Stimulated activated CD8-positive, alpha-beta memory T cell treated with anti-CD3 and anti-CD28 coated beads, Interleukin-4, amount 100 ng/mL, for 24 hours (primary cell): ENCODE results near the gene BCKDHB.
"Not testable (repeated sequence)": the region's sequence is repeated elsewhere in the genome, so short reads cannot be mapped to it uniquely, and the experiment has no call there.

Experiments used
- DNase-seq: peaks from one replicate; pipeline ENCODE4 v3.0.0-alpha.2; 2020; ENCODE audit warnings: low read depth

Gene BCKDHB

GRCh38 chr6:80106418-80107235, at the start of gene BCKDHB:
Gene BCKDHB, plus strand, starts transcription at chr6:80106671. Its CDS starts 23 bp downstream, at chr6:80106694.
- peak; percentile 95 for DNase-seq

GRCh38 chr6:80060774-80061173, 45.7 kb upstream of the BCKDHB start:
- no peak for DNase-seq

GRCh38 chr6:80068146-80068545, 38.3 kb upstream of the BCKDHB start:
- DNase-seq = not testable (repeated sequence)

GRCh38 chr6:80070431-80070830, 36.0 kb upstream of the BCKDHB start:
- DNase-seq = not testable (repeated sequence)

- DNase-seq = no peak
Observed at GRCh38 chr6:80077067-80077466, 29.4 kb upstream of the BCKDHB start.

GRCh38 chr6:80088637-80089036, 17.8 kb upstream of the BCKDHB start:
- DNase-seq = no peak

- DNase-seq = no peak
Observed at GRCh38 chr6:80091506-80091905, 15.0 kb upstream of the BCKDHB start.

GRCh38 chr6:80094017-80094416, 12.5 kb upstream of the BCKDHB start:
- no peak for DNase-seq

GRCh38 chr6:80095600-80095999, 10.9 kb upstream of the BCKDHB start:
- no peak for DNase-seq

GRCh38 chr6:80098392-80098791, 8.1 kb upstream of the BCKDHB start:
- DNase-seq = no peak

GRCh38 chr6:80104520-80104919, 2.0 kb upstream of the BCKDHB start:
- DNase-seq = no peak

- no peak for DNase-seq
Observed at GRCh38 chr6:80105972-80106417, 476 bp upstream of the BCKDHB start.

GRCh38 chr6:80122576-80122975, 16.1 kb downstream of the BCKDHB start:
- DNase-seq = not testable (repeated sequence)

- no peak for DNase-seq
Observed at GRCh38 chr6:80126657-80127345, 20.3 kb downstream of the BCKDHB start.

GRCh38 chr6:80129485-80129884, 23.0 kb downstream of the BCKDHB start:
- no peak for DNase-seq

- DNase-seq = no peak
Observed at GRCh38 chr6:80133020-80133419, 26.5 kb downstream of the BCKDHB start.

- DNase-seq = no peak
Observed at GRCh38 chr6:80134065-80134464, 27.6 kb downstream of the BCKDHB start.

- DNase-seq = no peak
Observed at GRCh38 chr6:80142586-80142985, 36.1 kb downstream of the BCKDHB start.

- no peak for DNase-seq
Observed at GRCh38 chr6:80143419-80143937, 37.0 kb downstream of the BCKDHB start.

- DNase-seq = no peak
Observed at GRCh38 chr6:80144753-80145315, 38.4 kb downstream of the BCKDHB start.

GRCh38 chr6:80145509-80145908, 39.0 kb downstream of the BCKDHB start:
- DNase-seq = no peak

- DNase-seq = no peak
Observed at GRCh38 chr6:80145921-80146320, 39.5 kb downstream of the BCKDHB start.

- DNase-seq = no peak
Observed at GRCh38 chr6:80148220-80148619, 41.7 kb downstream of the BCKDHB start.
